ENCODE measurements around the gene ARHGAP26.
"Not testable (repeated sequence)": the region's sequence is repeated elsewhere in the genome, so short reads cannot be mapped to it uniquely, and the experiment has no call there.

DNA sequence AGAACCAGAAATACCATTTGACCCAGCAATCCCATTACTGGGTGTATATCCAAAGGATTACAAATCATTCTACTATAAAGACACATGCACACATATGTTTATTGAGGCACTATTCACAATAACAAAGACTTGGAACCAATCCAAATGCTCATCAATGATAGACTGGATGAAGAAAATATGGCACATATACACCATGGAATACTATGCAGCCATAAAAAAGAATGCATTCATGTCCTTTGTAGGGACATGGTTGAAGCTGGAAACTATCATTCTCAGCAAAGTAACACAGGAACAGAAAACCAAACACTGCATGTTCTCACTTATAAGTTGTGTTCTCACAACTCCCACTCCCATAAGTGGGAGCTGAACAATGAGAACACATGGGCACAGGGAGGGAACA, 225.4 kb downstream of the ARHGAP26 start:
- TF ChIP-seq, protein P1, sequence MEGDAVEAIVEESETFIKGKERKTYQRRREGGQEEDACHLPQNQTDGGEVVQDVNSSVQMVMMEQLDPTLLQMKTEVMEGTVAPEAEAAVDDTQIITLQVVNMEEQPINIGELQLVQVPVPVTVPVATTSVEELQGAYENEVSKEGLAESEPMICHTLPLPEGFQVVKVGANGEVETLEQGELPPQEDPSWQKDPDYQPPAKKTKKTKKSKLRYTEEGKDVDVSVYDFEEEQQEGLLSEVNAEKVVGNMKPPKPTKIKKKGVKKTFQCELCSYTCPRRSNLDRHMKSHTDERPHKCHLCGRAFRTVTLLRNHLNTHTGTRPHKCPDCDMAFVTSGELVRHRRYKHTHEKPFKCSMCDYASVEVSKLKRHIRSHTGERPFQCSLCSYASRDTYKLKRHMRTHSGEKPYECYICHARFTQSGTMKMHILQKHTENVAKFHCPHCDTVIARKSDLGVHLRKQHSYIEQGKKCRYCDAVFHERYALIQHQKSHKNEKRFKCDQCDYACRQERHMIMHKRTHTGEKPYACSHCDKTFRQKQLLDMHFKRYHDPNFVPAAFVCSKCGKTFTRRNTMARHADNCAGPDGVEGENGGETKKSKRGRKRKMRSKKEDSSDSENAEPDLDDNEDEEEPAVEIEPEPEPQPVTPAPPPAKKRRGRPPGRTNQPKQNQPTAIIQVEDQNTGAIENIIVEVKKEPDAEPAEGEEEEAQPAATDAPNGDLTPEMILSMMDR (IDR thresholded peaks at IDR 0.05; ENCODE audit: low read depth, low read length, missing input control), result not testable (repeated sequence)
- TF ChIP-seq, protein P2, sequence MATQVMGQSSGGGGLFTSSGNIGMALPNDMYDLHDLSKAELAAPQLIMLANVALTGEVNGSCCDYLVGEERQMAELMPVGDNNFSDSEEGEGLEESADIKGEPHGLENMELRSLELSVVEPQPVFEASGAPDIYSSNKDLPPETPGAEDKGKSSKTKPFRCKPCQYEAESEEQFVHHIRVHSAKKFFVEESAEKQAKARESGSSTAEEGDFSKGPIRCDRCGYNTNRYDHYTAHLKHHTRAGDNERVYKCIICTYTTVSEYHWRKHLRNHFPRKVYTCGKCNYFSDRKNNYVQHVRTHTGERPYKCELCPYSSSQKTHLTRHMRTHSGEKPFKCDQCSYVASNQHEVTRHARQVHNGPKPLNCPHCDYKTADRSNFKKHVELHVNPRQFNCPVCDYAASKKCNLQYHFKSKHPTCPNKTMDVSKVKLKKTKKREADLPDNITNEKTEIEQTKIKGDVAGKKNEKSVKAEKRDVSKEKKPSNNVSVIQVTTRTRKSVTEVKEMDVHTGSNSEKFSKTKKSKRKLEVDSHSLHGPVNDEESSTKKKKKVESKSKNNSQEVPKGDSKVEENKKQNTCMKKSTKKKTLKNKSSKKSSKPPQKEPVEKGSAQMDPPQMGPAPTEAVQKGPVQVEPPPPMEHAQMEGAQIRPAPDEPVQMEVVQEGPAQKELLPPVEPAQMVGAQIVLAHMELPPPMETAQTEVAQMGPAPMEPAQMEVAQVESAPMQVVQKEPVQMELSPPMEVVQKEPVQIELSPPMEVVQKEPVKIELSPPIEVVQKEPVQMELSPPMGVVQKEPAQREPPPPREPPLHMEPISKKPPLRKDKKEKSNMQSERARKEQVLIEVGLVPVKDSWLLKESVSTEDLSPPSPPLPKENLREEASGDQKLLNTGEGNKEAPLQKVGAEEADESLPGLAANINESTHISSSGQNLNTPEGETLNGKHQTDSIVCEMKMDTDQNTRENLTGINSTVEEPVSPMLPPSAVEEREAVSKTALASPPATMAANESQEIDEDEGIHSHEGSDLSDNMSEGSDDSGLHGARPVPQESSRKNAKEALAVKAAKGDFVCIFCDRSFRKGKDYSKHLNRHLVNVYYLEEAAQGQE (IDR thresholded peaks at IDR 0.05), result not testable (repeated sequence)
- not testable (repeated sequence) for TF ChIP-seq RAD21 (IDR thresholded peaks at IDR 0.05); YY1 (IDR thresholded peaks at IDR 0.05); EGR1 (IDR thresholded peaks at IDR 0.05; ENCODE audit: low read depth in 2 of 2); SP1 (IDR thresholded peaks at IDR 0.05)
- TF ChIP-seq, protein P3, sequence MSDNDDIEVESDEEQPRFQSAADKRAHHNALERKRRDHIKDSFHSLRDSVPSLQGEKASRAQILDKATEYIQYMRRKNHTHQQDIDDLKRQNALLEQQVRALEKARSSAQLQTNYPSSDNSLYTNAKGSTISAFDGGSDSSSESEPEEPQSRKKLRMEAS (IDR thresholded peaks at IDR 0.05), result not testable (repeated sequence)

All from liver (tissue), 3 donors.